A172 (cell line): ENCODE measurements around the gene MIGA2. TPM values are rescaled to one million over a fixed set of nuclear protein-coding genes. Genes with fewer than 3 reads are reported as not detected.

ENCODE experiments used
- DNase-seq: peaks from one replicate; pipeline ENCODE4 v3.0.0-alpha.2; 2015; ENCODE audit warnings: low spot score
- total RNA-seq: library from RNA; depleted of rRNA; stranded (reverse); fragments of >200 nt; shearing (Covaris generic); gene quantifications from 2 replicates; pipeline ENCODE4 v1.2.3, GENCODE V29; 2014

MIGA2 gene
- total RNA-seq, 1 experiment from 2014 or later, result 28.6 TPM

DNA sequence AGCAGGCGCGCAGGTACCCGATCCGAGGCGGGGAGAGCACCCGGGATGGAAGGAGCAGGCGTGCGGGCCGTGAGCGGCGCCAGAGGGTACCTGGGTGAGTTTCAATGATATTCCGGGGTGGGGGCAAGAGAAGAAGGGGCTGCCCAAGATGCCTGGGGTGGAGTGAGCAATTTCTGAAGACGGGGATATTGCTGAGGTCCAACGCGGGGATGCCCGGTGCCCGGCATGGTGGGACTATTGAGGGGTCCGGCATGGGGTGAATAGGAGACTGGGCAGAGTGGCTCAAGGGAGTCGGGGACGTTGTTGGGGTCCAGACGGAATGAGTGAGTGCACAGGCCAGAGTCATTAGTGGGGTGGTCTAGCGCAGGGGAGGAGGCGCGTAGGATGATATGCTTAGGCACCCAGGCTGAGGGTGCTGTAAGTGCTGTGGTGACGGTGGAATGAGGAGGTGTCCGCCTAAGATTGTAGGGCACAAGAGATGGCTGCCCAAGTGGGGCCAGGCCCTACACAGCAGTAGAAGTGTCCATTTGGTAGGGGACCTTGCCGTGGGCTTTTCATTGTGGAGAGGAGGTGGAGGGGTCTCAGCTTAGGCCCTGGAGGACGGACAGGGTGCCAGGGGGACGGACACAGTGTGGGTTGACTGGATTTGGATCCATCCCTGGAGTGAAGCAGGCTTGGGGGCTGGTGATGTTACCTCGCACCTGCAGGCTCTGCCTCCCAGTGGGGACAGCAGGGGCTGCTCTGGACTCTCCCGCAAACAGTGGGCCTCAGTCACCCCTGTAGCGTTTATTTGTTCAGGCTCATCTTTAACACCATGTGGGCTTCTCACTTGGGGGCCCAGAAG is 719 bp downstream of the MIGA2 start:
- DNase-seq, result no peak

DNA sequence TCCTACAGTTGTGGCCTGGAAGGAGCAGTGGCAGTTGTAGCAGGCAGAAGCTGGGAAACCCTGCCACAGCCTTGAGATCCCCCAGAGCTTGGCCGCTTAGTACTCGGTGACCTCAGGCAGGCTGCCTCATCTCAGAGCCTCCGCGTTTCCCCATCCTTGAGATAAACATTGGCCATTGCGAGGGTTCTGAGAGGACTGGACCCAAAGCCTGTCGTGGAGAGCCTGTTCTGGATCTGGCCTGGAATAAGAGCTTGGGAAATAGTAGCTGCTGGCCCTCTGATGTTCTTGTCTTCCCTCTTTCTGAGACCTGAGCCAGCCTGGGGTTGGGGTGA is 1.3 kb downstream of the MIGA2 start:
- no peak for DNase-seq

DNA sequence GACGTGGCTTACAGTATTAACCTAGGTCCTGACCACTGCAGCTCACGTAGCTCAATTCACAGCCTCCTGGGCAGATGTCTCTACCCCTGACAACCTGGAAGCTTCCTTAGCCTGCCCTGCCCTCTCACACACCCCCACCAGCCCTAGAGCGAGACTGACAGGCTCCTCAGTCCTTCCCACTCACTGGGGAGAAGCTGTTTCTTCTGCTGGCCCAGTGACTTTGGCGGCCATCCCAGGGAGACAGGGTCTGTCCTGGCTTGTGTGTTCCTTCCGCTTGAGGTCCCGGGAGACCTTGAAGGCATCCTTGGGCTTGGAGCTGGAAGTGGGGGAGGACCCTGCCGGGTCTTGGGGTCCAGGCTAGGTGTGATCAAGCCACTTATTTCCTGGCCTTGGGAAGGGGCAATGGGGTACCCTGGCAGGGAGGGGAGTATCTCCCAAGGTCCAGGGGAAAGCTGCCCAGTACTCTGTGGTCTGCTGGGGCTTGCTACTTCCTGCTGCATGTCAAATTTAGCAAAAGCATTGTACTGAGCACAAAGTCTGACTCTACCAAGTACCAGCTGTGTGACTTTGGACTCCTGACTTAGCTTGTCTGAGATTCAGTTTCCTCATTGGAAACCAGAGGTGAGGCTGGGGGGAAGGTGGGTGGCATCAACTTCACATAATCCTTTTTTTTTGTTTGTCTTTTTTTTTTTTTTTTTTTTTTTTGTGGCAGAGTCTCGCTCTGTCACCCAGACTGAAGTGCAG is 1.9 kb downstream of the MIGA2 start:
- no peak for DNase-seq

DNA sequence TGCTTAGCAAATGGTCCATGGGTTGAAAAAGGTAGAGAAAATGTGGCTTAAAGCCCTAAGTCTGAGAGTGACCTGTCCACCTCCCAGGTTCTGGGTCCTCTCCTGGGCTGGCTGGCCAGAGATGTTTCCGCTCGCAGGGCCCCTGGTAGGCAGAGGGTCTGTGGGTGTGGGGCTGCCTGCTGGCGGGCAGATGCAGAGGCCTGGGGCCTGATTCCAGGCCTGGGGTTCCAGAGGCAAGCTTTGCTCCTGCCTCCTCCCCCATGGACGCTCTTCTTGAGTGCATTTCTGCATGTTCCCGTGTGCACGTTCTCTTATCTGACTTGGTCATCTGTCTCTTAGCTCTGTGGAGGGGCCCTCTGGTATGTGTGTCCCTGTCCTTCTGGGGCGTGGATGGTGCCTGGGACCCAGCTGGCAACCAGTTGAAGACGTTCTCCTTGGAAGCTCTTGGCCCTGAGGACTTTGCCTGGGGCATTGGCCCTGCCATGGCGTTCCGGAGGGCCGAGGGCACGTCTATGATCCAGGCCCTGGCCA is 3.8 kb downstream of the MIGA2 start:
- no peak for DNase-seq

DNA sequence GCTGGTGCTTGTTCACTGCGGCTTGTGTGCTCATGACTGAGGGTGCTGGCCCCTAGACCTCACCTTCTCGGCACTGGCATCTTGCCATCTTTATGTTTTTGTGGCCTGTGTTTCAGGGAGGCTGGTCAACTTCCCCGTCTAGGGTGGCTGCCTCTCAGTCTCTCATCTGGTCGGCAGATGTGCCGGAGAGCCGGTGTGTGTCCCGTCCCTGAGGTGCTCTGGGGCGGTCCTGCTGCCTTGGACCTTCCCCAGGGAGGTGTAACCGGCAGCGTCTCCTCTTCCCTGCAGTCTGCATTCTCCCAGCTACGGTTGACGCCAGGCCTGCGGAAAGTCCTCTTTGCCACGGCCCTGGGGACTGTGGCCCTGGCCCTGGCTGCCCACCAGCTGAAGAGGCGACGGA is 5.6 kb downstream of the MIGA2 start:
- no peak for DNase-seq

DNA sequence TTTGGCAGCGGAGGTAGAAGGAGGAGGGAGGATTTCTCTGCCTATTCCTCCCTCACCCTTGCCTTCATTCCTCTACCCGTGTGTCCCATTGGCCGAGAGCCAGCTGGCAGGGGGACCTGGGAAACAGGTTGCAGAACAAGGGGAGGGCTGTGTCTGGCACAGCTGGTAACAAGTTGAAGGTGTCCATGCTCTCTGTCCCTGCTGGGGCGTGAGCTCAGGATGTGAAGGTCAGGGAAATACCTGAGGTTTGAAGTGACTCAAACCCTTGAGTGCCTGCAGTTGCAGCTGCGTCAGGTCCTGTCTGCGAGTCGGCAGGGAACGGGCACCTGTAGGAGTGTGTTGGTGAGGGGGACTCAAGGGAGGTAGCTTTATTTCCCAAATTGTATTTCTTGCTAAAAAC is 16.2 kb downstream of the MIGA2 start:
- DNase-seq, result peak; percentile 18

DNA sequence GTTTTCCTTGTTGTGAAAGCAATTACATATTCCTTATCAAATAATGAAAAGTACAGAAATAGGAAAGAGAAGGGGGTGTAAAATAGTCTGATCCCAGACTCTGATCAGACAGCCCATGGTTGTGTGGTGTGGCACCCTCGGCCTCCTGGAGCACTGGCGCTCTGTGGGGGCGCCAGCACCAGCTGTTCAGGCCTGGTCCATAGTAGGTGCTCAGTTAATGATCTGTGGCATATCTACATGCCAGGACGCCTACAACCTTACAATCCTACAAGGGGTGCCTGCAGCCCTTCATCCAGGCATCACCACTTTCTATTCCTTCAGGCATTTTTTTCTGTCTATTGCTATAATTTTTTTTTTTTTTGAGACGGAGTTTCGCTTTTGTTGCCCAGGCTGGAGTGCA is 16.6 kb downstream of the MIGA2 start:
- DNase-seq, result no peak

DNA sequence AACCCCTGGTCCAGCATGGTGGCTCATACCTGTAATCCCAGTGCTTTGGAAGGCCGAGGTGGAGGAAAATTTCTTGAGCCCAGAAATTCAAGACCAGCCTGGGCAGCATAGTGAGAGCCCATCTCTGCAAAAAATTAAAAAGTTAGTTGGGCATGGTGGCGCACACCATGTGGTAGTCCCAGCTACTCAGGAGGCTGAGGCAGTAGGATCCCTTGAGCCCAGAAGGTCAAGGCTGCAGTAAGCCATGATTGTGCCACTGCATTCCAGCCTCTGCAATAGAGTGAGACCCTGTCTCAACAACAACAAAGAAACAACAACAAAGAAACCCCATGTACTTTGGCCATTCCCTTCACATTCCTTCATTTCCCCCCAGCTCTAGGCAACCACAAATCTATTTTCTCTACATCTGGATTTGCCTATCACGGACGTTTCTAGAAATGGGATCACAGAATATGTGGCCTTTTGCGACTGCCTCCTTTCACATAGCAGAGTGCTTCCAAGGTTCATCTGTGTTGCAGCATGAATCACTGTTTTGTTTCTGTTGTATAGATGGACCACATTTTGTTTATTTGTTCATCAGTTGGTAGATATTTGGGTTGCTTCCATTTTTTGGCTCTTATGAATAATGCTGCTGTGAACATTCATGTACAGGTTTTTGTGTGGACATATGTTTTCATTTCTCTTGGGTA is 17.9 kb downstream of the MIGA2 start:
- DNase-seq, result no peak

DNA sequence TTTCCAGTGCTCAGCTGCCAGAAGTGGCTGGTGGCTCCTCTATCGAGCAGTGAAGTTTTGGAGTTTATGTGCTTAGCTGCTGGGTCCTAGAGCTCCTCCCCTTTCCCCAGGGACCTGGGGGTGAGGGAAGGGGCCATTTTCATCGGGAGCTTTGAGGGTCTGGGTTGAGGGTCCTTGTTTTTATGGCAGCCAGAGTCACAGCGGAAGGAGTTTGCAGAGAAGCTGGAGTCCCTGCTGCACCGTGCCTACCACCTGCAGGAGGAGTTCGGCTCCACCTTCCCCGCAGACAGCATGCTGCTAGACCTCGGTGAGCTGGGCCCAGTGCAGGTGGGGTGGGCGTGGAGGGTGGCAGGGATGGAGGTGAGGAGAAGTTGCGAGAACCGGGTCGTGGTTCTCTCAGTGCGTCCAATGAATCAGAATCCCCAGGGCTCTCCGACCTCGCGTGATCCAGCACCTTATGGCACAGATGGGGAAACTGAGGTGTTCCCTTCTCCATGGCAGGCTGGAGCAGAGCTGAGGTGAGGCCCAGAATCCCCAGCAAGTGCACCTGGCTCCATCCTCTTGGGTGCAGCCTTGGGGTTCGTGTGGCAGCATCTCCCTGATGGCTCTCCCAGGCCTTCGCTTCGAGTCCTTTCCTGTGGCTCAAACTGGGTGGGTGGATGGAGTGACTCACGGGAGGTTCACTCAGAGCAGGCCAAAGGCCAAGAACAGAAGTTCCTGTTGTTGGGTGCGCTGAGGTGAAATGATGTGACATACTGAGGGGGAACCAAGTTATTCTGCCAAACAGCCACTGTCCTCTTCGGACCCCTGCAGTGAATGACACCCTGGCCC is 22.8 kb downstream of the MIGA2 start:
- DNase-seq, result peak; percentile 59

DNA sequence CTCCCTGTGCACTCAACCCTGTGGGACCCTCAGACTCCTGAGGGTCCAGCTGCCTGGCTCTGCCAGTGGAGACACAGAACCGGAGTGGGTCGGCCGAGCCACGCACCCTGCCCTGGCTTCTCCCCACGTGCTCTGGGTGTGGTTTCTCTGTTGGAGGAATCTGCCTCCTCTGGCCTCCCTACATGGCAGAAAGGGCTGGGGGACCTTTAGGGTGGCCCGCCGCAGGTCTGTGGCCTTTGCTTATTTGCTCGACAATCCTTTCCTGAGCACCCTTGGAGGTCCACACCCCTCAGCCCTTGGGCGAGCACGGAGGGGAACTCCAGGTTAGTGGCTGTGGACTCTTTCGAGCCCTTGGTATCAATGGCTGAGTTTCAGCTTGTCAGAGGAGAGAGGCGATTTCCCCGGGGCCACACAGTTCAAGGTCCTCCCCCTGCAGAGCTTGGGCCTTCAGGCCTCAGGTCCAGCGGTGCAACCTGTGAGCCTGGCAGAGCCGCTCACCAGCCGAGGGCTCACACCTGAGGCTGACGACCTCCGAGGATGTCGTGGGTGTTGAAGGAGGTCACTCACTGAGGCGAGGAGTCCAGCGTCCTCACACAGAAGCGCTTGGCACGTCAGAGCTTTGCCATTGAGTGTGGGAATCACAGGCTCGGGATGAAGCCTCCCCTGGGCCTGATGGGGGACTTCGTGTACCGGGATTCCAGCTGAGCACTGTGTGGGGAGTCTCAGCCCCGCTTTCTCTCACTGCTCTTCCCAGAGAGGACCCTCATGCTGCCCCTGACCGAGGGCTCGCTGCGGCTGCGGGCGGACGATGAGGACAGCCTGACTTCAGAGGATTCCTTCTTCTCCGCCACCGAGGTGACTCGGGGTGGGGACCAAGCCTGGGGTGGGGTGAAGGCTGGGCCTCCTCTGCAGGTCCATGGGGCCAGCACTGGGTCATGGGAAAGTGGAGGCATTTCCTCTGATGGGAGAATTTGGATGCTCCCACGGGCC is 23.7 kb downstream of the MIGA2 start:
- no peak for DNase-seq

DNA sequence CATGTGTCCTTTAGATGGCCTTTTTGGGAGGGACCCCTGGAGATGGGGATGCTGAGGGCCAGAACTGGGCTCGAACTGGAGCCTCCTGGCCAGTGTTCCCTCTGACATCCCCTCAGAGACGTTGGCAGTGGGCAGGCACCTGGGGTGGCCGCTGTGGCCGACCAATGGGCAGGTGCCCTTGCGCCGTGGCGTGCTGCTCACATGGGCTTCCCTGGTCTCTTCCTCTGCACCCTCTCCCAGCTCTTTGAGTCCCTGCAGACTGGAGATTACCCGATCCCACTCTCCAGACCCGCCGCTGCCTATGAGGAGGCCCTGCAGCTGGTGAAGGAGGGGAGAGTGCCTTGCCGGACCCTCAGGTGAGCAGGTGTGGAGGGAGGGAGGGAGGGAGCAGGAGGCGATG is 24.6 kb downstream of the MIGA2 start:
- no peak for DNase-seq

DNA sequence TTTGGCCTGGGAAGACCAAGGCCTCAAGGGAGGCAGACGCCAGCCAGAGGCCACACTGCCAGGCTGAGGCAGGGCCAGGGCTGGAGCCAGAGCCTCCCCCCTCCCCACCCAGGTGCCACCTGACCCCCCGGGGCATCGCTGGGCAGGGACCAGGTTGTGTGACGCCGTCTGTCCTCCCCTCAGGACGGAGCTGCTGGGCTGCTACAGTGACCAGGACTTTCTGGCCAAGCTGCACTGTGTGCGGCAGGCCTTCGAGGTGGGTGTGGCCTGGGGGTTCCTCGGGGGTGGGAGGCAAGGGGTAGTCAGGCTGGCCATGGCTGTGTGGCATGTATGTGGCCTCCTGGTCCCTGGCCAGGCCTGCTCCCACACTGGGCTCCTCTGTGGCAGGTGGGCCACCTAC is 26.6 kb downstream of the MIGA2 start:
- no peak for DNase-seq

DNA sequence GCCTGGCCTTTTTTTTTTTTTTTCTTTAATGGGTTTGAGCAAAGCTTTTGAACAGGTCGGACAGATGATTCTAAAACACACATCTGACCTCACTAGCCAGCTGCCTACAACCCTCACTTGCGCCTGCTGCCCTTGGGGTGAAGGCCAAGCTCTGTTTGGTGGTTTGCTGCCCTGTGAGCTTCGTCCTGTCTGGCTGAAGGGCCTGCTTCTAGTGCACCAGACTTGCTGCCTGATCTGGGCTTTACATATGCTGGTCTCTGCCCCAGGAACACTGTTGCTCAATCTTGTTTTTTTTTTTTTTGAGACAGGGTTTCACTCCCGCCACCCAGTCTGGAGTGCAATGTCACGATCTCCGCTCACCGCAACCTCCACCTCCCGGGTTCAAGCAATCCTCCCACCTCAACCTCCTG is 28.1 kb downstream of the MIGA2 start:
- DNase-seq, result no peak

DNA sequence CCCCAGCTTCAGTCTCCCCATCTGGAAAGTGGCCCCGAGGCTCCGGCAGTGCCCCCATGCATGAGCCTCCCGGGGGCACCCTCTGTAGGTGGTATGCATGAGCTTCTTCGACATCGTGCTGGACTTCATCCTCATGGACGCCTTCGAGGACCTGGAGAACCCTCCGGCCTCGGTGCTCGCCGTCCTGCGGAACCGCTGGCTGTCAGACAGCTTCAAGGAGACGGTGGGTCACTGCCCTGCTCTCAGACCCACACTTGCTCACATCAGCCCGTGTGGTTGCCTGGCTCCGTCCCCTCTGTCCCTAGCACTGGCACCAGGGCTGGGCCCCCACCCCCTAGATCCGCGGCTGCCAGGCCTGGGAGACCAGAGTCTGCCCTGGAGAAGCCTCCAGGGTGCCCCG is 31.7 kb downstream of the MIGA2 start:
- DNase-seq, result no peak

DNA sequence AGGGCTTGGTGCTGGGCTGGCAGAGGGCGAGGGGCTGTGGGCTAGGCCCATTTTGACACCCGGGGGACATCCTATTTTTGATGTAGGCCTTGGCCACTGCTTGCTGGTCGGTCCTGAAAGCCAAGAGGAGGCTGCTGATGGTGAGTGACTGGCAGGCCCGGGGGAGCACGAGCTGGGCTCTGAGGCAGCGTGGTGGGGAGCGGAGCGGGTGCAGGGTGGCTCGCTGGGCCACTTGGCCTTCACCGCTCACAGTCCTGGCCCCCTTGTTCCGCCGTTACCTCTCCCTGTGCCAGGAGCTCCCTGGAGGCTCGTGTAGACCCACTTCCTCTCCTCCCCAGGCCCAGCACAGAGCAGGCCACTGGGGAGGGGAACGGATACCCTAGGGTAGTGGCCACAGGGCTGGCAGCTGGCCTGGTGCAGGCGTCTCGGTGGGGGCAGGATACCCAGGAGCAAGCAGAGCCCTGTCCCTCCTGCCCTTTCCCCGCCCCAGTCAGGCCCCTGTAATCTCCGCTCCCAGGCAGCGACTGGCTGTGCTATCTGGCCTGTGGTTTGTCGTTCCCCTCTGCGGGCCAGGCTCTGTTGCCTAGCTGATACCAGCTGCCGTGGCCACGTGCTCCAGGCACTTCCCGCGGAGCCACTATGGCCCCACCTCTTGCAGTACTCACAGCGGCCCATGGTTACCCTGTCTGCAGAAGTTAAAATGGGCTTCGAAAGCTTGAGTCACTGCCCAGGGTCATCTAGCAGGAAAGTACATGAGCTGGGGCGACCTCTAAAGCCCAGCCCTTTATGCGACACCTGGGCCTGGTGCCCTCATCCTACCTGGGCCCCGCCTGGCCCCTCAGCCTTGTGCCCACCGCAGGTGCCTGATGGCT is 32.8 kb downstream of the MIGA2 start:
- DNase-seq, result no peak

DNA sequence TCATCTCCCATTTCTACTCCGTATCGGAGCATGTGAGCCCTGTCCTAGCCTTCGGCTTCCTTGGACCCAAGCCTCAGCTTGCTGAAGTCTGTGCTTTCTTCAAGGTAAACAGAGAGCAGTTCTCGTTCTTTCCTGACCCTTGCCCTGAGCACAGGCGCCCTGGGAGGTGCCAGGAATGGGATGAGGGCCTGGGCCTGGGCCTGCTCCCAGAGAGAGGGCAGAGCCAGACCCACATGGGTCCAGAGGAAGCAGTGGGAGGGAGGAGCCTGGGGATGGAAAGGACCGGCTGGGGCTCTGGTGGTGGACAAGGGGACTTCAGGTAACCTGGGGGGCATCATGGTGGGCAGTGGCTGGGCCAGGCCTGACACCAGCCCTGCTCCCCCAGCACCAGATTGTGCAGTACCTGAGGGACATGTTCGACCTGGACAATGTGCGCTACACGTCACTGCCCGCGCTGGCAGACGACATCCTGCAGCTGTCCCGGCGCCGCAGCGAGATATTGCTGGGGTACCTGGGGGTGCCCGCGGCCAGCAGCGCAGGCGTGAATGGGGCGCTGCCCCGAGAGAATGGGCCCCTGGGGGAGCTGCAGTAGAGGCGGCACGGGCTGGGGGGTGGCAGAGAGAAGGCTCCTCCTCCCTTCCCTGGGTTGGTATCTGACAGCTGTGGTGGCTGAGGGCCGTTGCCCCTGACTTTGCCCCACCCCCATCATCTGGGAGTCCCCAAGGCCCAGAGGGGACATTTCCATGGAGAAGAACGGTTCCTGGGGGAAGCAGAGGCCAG is 33.6 kb downstream of the MIGA2 start:
- no peak for DNase-seq

DNA sequence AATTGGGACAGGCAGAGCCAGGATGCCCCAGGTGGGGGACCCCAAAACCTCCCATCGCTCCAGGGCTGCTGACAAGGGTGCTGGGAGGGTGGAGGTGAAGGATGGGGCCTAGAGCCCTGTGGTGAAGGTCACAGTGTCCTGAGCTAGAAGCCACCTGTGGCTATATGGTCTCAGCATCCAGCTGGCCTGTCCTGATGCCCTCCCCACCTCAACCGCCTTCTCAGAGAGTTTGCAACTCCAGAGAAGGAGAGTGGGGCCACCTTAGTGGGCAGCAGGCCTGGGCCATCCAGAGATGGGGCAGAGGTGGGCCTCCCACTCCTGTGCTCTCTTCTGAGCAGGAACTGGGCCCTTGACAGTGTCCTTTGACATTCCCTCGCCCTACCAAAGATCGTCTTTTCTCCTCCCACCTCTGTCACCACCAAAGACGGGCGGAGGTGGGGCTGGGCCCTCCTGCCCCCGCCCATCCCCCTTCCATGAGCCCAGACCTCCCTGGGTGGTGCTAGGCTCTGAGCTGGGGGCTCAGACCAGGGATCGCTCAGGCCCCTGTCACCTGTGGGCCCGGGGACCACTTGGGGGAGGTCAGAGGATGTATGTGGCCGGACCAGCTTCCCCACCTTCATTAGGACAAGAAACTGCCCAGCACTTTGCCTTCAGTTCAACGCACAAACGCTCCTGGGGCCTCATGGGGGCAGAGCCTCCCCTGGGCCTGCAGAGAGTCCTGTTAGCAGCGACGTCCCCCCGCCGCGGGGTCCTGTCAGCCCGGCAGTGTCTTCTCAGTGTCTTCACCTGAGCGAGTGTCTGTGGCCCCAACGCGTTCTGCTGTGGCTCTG is 34.5 kb downstream of the MIGA2 start:
- no peak for DNase-seq
